ENCODE data around the gene CD274. TPM values are rescaled to one million over a fixed set of nuclear protein-coding genes. Genes with fewer than 3 reads are reported as not detected.

CD274 gene
- total RNA-seq, 2 experiments from 2014 or later, result 5.3 to 6.3 TPM

DNA sequence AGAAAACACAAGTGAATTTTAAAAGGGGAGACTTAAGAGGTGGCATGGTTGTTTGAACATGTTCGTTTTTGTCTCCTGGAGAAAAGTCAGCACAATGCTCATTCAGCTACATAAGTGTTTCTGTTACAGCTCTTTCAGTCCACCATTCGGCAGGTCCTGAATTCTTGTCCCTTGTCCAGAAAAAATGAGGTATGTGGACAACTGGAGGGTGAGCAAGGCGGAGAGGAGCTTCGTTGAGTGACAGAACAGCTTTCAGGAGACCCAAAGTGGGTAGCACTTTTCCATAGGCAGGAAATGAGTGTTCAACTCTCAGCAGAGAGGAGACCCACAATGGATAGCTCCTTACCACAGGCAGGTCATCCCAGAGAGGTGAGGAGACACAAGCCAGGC, 64.9 kb downstream of the CD274 start:
- H3K36me3 Mint-ChIP-seq (ENCODE audit: low read depth), result no peaks in the 10 kb centered on the region
- no peak overlapping the region for H3K27ac ChIP-seq (ENCODE audit: low read depth in 1 of 2, low read length in 2 of 2)
- intact Hi-C loops (cut with DNase I, micrococcal nuclease), result loop anchor here in 1 of 2 experiments (2.0 kb wide), 1 partner anchor 64 kb away; no protein-coding TSS in a partner anchor
- no peaks in the 10 kb centered on the region for H3K27me3 ChIP-seq (ENCODE audit: control insufficient read depth in 1 of 2, insufficient read depth in 2 of 2, low read length in 2 of 2)
- CTCF ChIA-PET, result no interaction called here
- TF ChIP-seq, protein P1, sequence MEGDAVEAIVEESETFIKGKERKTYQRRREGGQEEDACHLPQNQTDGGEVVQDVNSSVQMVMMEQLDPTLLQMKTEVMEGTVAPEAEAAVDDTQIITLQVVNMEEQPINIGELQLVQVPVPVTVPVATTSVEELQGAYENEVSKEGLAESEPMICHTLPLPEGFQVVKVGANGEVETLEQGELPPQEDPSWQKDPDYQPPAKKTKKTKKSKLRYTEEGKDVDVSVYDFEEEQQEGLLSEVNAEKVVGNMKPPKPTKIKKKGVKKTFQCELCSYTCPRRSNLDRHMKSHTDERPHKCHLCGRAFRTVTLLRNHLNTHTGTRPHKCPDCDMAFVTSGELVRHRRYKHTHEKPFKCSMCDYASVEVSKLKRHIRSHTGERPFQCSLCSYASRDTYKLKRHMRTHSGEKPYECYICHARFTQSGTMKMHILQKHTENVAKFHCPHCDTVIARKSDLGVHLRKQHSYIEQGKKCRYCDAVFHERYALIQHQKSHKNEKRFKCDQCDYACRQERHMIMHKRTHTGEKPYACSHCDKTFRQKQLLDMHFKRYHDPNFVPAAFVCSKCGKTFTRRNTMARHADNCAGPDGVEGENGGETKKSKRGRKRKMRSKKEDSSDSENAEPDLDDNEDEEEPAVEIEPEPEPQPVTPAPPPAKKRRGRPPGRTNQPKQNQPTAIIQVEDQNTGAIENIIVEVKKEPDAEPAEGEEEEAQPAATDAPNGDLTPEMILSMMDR (IDR thresholded peaks at IDR 0.05), result no peak
- no peak overlapping the region for H3K27ac Mint-ChIP-seq
- H3K36me3 ChIP-seq (ENCODE audit: insufficient read depth, low read length), result no peaks in the 10 kb centered on the region
- H3K4me3 ChIP-seq (ENCODE audit: low read length), result no peak overlapping the region
- peaks cover 0 to 5% of the 10 kb centered on the region in 2 experiments for H3K9me3 ChIP-seq (ENCODE audit: control insufficient read depth in 1 of 2, insufficient read depth in 1 of 2, low read length in 2 of 2)
- no peak overlapping the region for H3K4me3 Mint-ChIP-seq
- peaks cover 40% of the 10 kb centered on the region for H3K4me1 Mint-ChIP-seq (ENCODE audit: low read depth)
- DNase-seq (no peak), ATAC-seq (ENCODE audit: poor library complexity) (no peak)
- H3K9me3 Mint-ChIP-seq, result no peaks in the 10 kb centered on the region
- POLR2A ChIA-PET, result no interaction called here
- H3K27me3 Mint-ChIP-seq, result no peaks in the 10 kb centered on the region
- peaks cover 16% of the 10 kb centered on the region for H3K4me1 ChIP-seq (ENCODE audit: insufficient read depth, low read length)

DNA sequence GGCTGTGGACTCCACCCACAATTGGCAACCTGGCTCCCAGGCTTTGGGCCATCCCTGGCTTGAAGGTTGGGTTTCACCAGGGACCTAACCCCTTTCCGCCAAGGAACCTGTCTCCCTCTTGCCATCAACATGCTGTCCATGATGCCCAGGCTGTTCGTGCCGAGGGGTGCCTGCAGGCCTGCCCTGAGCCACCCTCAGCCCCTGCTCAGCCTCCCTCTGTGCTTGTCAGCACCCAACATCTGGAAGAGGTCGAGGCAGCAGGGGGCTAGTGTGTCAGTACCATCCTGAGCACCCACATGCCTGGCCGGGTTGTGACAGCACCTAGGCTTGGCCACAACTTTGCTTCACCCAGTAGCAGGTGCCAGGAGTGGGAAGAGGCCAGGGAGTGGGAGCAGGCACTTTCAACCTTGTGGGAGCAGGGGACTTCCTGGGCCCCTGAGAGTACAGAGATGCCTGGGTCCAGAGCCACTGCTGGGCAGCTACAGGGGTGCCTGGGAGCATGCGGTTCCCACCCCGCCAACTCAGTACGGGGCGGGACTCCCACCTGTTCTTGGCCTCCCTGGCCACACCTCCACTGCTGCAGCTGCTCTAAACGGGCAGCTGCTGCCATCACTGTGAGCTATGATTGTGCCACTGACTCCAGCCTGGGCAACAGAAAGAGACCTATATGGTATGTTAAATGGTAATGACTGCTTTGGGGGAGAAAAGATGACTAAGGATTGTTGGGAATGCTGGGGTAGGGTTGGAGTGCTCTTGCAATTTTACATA, 66.3 kb downstream of the CD274 start:
- H3K9me3 ChIP-seq (ENCODE audit: control insufficient read depth in 1 of 2, insufficient read depth in 1 of 2, low read length in 2 of 2), result peaks cover 0 to 5% of the 10 kb centered on the region in 2 experiments
- H3K27me3 Mint-ChIP-seq, result no peaks in the 10 kb centered on the region
- H3K4me1 Mint-ChIP-seq (ENCODE audit: low read depth), result peaks cover 26% of the 10 kb centered on the region
- no peak overlapping the region for H3K27ac ChIP-seq (ENCODE audit: low read depth in 1 of 2, low read length in 2 of 2)
- ATAC-seq (ENCODE audit: poor library complexity) (no peak), DNase-seq (no peak)
- ChIA-PET CTCF (no interaction called here), POLR2A (no interaction called here)
- H3K36me3 ChIP-seq (ENCODE audit: insufficient read depth, low read length), result no peaks in the 10 kb centered on the region
- no peak overlapping the region for H3K4me3 Mint-ChIP-seq
- no peaks in the 10 kb centered on the region for H3K9me3 Mint-ChIP-seq
- H3K27ac Mint-ChIP-seq, result no peak overlapping the region
- TF ChIP-seq, protein P1 (IDR thresholded peaks at IDR 0.05), result no peak
- H3K4me3 ChIP-seq (ENCODE audit: low read length), result no peak overlapping the region
- intact Hi-C loops (cut with DNase I, micrococcal nuclease), result no loop called here
- no peaks in the 10 kb centered on the region for H3K36me3 Mint-ChIP-seq (ENCODE audit: low read depth)
- H3K4me1 ChIP-seq (ENCODE audit: insufficient read depth, low read length), result peaks cover 7% of the 10 kb centered on the region
- no peaks in the 10 kb centered on the region for H3K27me3 ChIP-seq (ENCODE audit: control insufficient read depth in 1 of 2, insufficient read depth in 2 of 2, low read length in 2 of 2)

DNA sequence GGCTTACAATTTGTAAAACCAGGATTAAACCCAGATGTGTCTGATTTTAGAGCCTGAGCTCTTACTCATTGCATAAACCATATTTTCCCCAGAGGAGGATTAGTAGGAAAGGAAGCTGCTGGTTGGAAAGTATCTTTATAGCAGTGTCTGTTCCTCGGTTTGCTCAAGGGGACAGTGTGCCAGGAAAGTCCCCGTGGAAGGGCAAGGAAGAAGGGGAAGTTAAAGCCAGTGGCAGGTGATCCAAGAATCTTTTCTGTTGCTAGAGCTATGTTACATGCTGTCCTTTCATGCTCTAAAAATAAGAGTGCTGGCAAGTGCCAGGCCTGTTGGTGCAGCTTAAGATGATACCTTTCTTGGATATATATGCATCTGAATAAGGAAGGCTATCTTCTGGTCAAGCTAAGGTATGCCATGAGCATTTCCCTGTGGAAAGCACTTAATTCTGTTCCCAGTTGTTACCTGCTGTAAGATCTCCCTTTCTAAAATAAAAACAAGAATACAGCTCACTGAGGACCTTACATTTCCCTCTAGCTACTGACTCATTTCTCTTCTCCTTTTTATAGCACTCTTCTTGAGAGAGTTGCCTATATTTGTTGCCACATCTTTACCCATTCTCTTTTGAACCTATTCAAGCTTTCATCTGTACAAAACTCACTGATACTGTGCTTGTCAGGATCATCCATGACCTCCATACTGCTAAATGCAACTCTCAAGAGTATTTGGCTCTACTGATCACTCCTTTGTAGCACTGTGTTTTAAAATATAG, 68.0 kb downstream of the CD274 start:
- H3K9me3 ChIP-seq (ENCODE audit: control insufficient read depth in 1 of 2, insufficient read depth in 1 of 2, low read length in 2 of 2), result peaks cover 0 to 5% of the 10 kb centered on the region in 2 experiments
- Mint-ChIP-seq H3K4me1 (ENCODE audit: low read depth) (peaks cover 16% of the 10 kb centered on the region), H3K9me3 (no peaks in the 10 kb centered on the region), H3K27me3 (no peaks in the 10 kb centered on the region), H3K36me3 (ENCODE audit: low read depth) (no peaks in the 10 kb centered on the region), H3K4me3 (no peak overlapping the region), H3K27ac (no peak overlapping the region)
- H3K4me1 ChIP-seq (ENCODE audit: insufficient read depth, low read length), result peaks cover 7% of the 10 kb centered on the region
- TF ChIP-seq, protein P1 (IDR thresholded peaks at IDR 0.05), result no peak
- H3K36me3 ChIP-seq (ENCODE audit: insufficient read depth, low read length), result no peaks in the 10 kb centered on the region
- no peaks in the 10 kb centered on the region for H3K27me3 ChIP-seq (ENCODE audit: control insufficient read depth in 1 of 2, insufficient read depth in 2 of 2, low read length in 2 of 2)
- POLR2A ChIA-PET, result interaction anchor here (0.7 kb wide), 1 partner anchor 40 kb away, joined by 3 read pairs; no protein-coding TSS in a partner anchor
- DNase-seq (no peak), ATAC-seq (ENCODE audit: poor library complexity) (no peak)
- intact Hi-C loops (cut with DNase I, micrococcal nuclease), result no loop called here
- H3K27ac ChIP-seq (ENCODE audit: low read depth in 1 of 2, low read length in 2 of 2), result no peak overlapping the region
- no peak overlapping the region for H3K4me3 ChIP-seq (ENCODE audit: low read length)
- CTCF ChIA-PET, result interaction anchor here (1.4 kb wide), 1 partner anchor 13 kb away, joined by 3 read pairs; no protein-coding TSS in a partner anchor
